Esophagus muscularis mucosa (tissue), 4 donors: Measurements from ENCODE around the gene TUBAL3. TPM values are rescaled to one million over a fixed set of nuclear protein-coding genes. Genes with fewer than 3 reads are reported as not detected.

Experiments used
- DNase-seq: peaks from one replicate; pipeline ENCODE4 v3.0.0-alpha.2; 2017; ENCODE audit errors: extremely low spot score
- H3K27ac ChIP-seq, 4 donors: fragments of 200-600 bp; sonication (generic); replicated peaks in 1 of 4; 1 replicate in 3 of 4; 2 replicates in 1 of 4; pipeline ENCODE4 v1.5.1; 2016 to 2019; ENCODE audit warnings: mild to moderate bottlenecking in 1 of 4
- H3K27me3 ChIP-seq, 4 donors: fragments of 200-600 bp; sonication (generic); one replicate each; pipeline versions ENCODE4 v1.5.1 to v1.6.0; 2016 to 2019
- H3K36me3 ChIP-seq, 4 donors: fragments of 200-600 bp; sonication (generic); one replicate each; pipeline ENCODE4 v1.5.1; 2016 to 2019
- H3K4me1 ChIP-seq, 4 donors: fragments of 200-600 bp; sonication (generic); one replicate each; pipeline ENCODE4 v1.5.1; 2016 to 2019
- H3K4me3 ChIP-seq, 4 donors: fragments of 200-600 bp; sonication (generic); 1 replicate in 2 of 4; 2 replicates in 2 of 4; pipeline ENCODE4 v1.5.1; 2016 to 2019; ENCODE audit warnings: mild to moderate bottlenecking in 4 of 4, moderate library complexity in 1 of 4
- H3K9me3 ChIP-seq, 4 donors: fragments of 200-600 bp; sonication (generic); 1 replicate in 3 of 4; 2 replicates in 1 of 4; pipeline ENCODE4 v1.5.1; 2016 to 2019
- EP300 ChIP-seq: sonication (generic); formaldehyde crosslinking; IDR thresholded peaks from one replicate; pipeline ENCODE4 v1.6.1; 2017; ENCODE audit warnings: antibody characterized with exemption
- POLR2A ChIP-seq: fragments of 450-650 bp; IDR thresholded peaks from one replicate; pipeline ENCODE4 v1.6.1; 2017; ENCODE audit warnings: antibody characterized with exemption, moderate library complexity, mild to moderate bottlenecking, low read depth
- POLR2AphosphoS5 ChIP-seq, 2 donors: sonication (generic); formaldehyde crosslinking; IDR thresholded peaks; one replicate each; pipeline ENCODE4 v1.6.1; 2017; ENCODE audit warnings: antibody characterized with exemption in 2 of 2
- WGBS: methylation state at CpG from one replicate; pipeline ENCODE4 v1.1.5; 2018; 5-methylcytosine and 5-hydroxymethylcytosine counted together
- intact Hi-C: fragments of 100-400 bp; cut with DNase I; formaldehyde crosslinking; loops from one replicate; pipeline ENCODE4 v1.15.1; 2023
- total RNA-seq, 4 donors: library from RNA; depleted of rRNA; stranded (reverse); fragments of >200 nt; gene quantifications; one replicate each; pipeline versions ENCODE4 v1.1.0 to v1.2.1, GENCODE V29; 2016
- TF ChIP-seq, protein P1 (sequence below), 3 experiments: fragments of 200-600 bp in 2 of 3; fragments of 450-650 bp in 1 of 3; sonication (generic) in 2 of 3; IDR thresholded peaks; one replicate each; pipeline ENCODE4 v1.5.1; 2017 to 2019; ENCODE audit warnings: antibody characterized with exemption in 3 of 3, mild to moderate bottlenecking in 2 of 3, moderate library complexity in 1 of 3

The TUBAL3 gene
- total RNA-seq, 4 donors from 2014 or later = 0.34 to 0.66 (median 0.52) TPM; not detected in 1

- Histone ChIP-seq H3K27ac (no peak overlapping the region), H3K36me3 (no peaks in the 10 kb centered on the region), H3K4me1 (no peaks in the 10 kb centered on the region), H3K27me3 (peaks cover 0 to 8% (median 0%) of the 10 kb centered on the region in 4 donors), H3K4me3 (no peak overlapping the region), H3K9me3 (no peaks in the 10 kb centered on the region)
- WGBS = 85% methylated on average over 28 of the region's 28 CpGs
- TF ChIP-seq POLR2AphosphoS5 (IDR thresholded peaks at IDR 0.05) (no peak), POLR2A (no peak), EP300 (no peak)
- TF ChIP-seq, protein P1, sequence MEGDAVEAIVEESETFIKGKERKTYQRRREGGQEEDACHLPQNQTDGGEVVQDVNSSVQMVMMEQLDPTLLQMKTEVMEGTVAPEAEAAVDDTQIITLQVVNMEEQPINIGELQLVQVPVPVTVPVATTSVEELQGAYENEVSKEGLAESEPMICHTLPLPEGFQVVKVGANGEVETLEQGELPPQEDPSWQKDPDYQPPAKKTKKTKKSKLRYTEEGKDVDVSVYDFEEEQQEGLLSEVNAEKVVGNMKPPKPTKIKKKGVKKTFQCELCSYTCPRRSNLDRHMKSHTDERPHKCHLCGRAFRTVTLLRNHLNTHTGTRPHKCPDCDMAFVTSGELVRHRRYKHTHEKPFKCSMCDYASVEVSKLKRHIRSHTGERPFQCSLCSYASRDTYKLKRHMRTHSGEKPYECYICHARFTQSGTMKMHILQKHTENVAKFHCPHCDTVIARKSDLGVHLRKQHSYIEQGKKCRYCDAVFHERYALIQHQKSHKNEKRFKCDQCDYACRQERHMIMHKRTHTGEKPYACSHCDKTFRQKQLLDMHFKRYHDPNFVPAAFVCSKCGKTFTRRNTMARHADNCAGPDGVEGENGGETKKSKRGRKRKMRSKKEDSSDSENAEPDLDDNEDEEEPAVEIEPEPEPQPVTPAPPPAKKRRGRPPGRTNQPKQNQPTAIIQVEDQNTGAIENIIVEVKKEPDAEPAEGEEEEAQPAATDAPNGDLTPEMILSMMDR (IDR thresholded peaks at IDR 0.05) = no peak
- DNase-seq = no peak
- intact Hi-C loops = no loop called here
These were observed 33.9 kb downstream of the TUBAL3 start for GRCh38 chr10:5370493-5371352.

GRCh38 chr10:5369362-5370158 lies 35.1 kb downstream of the TUBAL3 start:
- Histone ChIP-seq H3K27me3 (peaks cover 0 to 20% (median 0%) of the 10 kb centered on the region in 4 donors), H3K36me3 (no peaks in the 10 kb centered on the region), H3K4me3 (no peak overlapping the region), H3K9me3 (no peaks in the 10 kb centered on the region), H3K4me1 (no peaks in the 10 kb centered on the region), H3K27ac (no peak overlapping the region)
- TF ChIP-seq, protein P1 (IDR thresholded peaks at IDR 0.05) = no peak
- TF ChIP-seq POLR2AphosphoS5 (IDR thresholded peaks at IDR 0.05) (no peak), POLR2A (no peak), EP300 (no peak)
- no peak for DNase-seq
- 85% methylated on average over 16 of the region's 16 CpGs for WGBS
- intact Hi-C loops = no loop called here

DNA sequence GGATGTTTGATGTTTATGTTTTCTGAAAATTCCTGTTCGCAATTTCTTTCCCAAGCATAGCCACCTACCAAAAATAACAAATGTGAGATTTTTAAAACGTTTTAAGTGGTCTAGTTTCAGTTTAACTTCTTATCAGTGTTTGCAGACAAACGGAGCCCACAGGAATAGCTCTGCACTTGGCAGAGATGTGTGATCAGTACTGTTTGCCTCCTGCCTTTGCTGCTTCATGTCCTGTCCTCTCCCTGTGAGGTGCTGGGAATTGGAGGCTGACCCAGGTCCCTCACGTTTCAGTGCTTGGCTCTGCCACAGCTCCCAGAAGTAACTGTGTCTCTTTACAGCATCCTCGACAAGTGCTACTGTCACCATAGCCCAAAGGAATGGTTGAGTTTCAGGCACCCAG lies 38.7 kb downstream of the TUBAL3 start:
- no peak for DNase-seq
- H3K4me1 ChIP-seq = no peaks in the 10 kb centered on the region
- H3K9me3 ChIP-seq = no peaks in the 10 kb centered on the region
- intact Hi-C loops = no loop called here
- H3K27me3 ChIP-seq = peaks cover 0 to 36% (median 2%) of the 10 kb centered on the region in 4 donors
- no peak for TF ChIP-seq POLR2AphosphoS5 (IDR thresholded peaks at IDR 0.05)
- TF ChIP-seq, protein P1 (IDR thresholded peaks at IDR 0.05) = no peak
- WGBS = 50% methylated on average over 4 of the region's 5 CpGs
- H3K4me3 ChIP-seq = no peak overlapping the region
- H3K27ac ChIP-seq = no peak overlapping the region
- H3K36me3 ChIP-seq = no peaks in the 10 kb centered on the region

DNA sequence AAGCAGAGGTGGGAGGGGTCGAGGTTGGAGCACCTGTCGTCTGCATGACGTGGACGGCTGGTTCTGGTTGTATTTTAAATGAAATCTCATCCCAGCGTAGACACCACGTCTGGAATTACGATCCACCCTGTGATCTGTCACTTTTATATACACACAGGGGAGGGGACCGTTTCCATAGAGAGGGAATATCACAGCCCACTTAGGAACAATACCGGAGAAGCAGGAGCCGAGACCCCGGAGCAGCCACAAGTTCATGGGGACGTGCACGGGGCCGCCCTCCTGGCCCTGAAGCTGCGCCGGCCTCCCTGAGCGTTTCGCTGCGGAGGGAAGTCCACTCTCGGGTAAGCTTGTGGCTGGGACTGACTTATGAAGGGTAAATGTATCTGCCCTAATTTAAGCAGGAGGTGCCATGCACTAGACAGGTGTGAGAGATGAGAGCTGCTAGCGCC lies 39.7 kb downstream of the TUBAL3 start, which contains the start of gene UCN3:
Gene UCN3, plus strand, starts transcription at position 77 of the 449 bp plus-strand sequence. CDS start 8,755 bp downstream, outside the sequence.
- Histone ChIP-seq H3K4me3 (no peak within 1 kb of the TSS), H3K36me3 (no peaks in the 10 kb centered on the region), H3K4me1 (no peaks in the 10 kb centered on the region), H3K9me3 (no peaks in the 10 kb centered on the region), H3K27ac (no peak within 1 kb of the TSS), H3K27me3 (peaks cover 0 to 36% (median 2%) of the 10 kb centered on the region in 4 donors)
- WGBS = 69% methylated on average over 18 of the region's 21 CpGs
- TF ChIP-seq POLR2A (no peak), EP300 (no peak)
- TF ChIP-seq, protein P1 (IDR thresholded peaks at IDR 0.05) = no peak
- DNase-seq = no peak
- intact Hi-C loops = no loop called here
